GM18873 (cell line): ENCODE data around the gene DPP9.

Source experiments
- ATAC-seq: cut with Tn5 transposase; IDR thresholded peaks from one replicate; pipeline ENCODE4 v1.9.1; 2021; ENCODE audit warnings: mild to moderate bottlenecking, moderate library complexity, moderate number of reproducible peaks; ENCODE audit not compliant: unreplicated experiment, low FRiP score

DPP9 gene

GRCh38 chr19:4638828-4639530, 84.7 kb downstream of the DPP9 start, which contains the start of gene TNFAIP8L1:
TSS of gene TNFAIP8L1 (plus strand) at chr19:4639516. CDS start at chr19:4651870, 12,354 bp downstream.
- peak; percentile 66 for ATAC-seq

DNA sequence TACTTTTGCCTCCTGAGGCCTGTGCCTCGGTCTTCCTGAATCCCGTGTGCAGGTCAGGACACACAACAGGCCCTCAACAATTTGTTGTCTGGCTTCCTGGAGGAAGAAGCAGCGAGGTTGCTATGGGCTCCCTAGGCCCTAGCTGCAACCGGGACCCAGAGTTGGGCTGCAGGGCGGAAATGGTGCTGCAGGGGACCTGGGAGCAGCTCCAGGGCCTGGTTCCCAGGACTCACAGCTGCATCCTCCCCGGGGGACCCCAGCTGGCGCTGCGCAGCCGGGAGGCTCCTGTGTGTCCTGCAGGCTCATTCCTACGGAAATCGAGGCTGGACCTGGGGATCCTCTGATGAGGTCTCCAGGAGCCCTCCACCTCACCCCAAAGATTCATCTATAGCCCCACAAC, 85.3 kb downstream of the DPP9 start:
- no peak for ATAC-seq

GRCh38 chr19:4636761-4637160, 86.9 kb downstream of the DPP9 start:
- no peak for ATAC-seq

GRCh38 chr19:4636151-4636717, 87.4 kb downstream of the DPP9 start:
- no peak for ATAC-seq

- ATAC-seq: no peak
These were observed 87.9 kb downstream of the DPP9 start for GRCh38 chr19:4635754-4636116.

GRCh38 chr19:4633140-4633967, 90.3 kb downstream of the DPP9 start:
- ATAC-seq: no peak
